ENCODE results near the gene ENOX1.

GRCh38 chr13:43522788-43523187, 264.0 kb downstream of the ENOX1 start:
- TF ChIP-seq EZH2 (IDR thresholded peaks at IDR 0.05) (no peak), POLR2AphosphoS5 (IDR thresholded peaks at IDR 0.05; ENCODE audit: borderline replicate concordance, low read depth, low read length) (no peak)

Measured in SK-N-MC (cell line).